Astrocyte (in vitro differentiated cells and primary cell): ENCODE data around the gene SLIT3. TPM values are rescaled to one million over a fixed set of nuclear protein-coding genes. Genes with fewer than 3 reads are reported as not detected.

ENCODE experiments used
- DNase-seq: peaks from one replicate; pipeline ENCODE4 v3.0.0-alpha.2; 2010; ENCODE audit warnings: low read depth
- FAIRE-seq: peaks from 2 replicates; lab custom pipeline; 2011; peaks lifted over from hg19 to GRCh38; lab: Jason Lieb, UNC
- H2AFZ ChIP-seq: 2 replicates; pipeline ENCODE4 v1.6.0; 2012; ENCODE audit warnings: low read depth, low read length, inconsistent platforms
- H3K27ac ChIP-seq: 2 replicates; pipeline ENCODE4 v1.5.1; 2011; ENCODE audit warnings: low read depth, low read length, inconsistent platforms
- H3K27me3 ChIP-seq: 2 replicates; pipeline ENCODE4 v1.6.0; 2011; ENCODE audit warnings: low read length, inconsistent platforms; ENCODE audit not compliant: insufficient read depth
- H3K36me3 ChIP-seq: 2 replicates; pipeline ENCODE4 v1.5.1; 2011; ENCODE audit warnings: low read length, inconsistent platforms; ENCODE audit not compliant: insufficient read depth
- H3K4me1 ChIP-seq: 2 replicates; pipeline ENCODE4 v1.5.1; 2011; ENCODE audit warnings: low read length, inconsistent platforms; ENCODE audit not compliant: insufficient read depth
- H3K4me2 ChIP-seq: 2 replicates; pipeline ENCODE4 v1.6.0; 2012; ENCODE audit warnings: low read length, inconsistent platforms
- H3K4me3 ChIP-seq: 2 replicates; pipeline ENCODE4 v1.5.1; 2011; ENCODE audit warnings: low read depth, mild to moderate bottlenecking, low read length, inconsistent platforms; ENCODE audit not compliant: insufficient read depth
- H3K79me2 ChIP-seq: 2 replicates; pipeline ENCODE4 v1.6.0; 2012; ENCODE audit warnings: mild to moderate bottlenecking, low read length, inconsistent platforms; ENCODE audit not compliant: insufficient read depth
- H3K9ac ChIP-seq: 2 replicates; pipeline ENCODE4 v1.6.0; 2012; ENCODE audit warnings: mild to moderate bottlenecking, low read length, inconsistent platforms
- H3K9me3 ChIP-seq: 2 replicates; pipeline ENCODE4 v1.5.1; 2012; ENCODE audit warnings: low read depth, mild to moderate bottlenecking, low read length, inconsistent platforms; ENCODE audit not compliant: insufficient read depth
- H4K20me1 ChIP-seq: 2 replicates; pipeline ENCODE4 v1.6.0; 2012; ENCODE audit warnings: low read length, inconsistent platforms; ENCODE audit not compliant: insufficient read depth
- H3K27ac Mint-ChIP-seq: one replicate; pipeline ENCODE4 v1.8.0; 2021; ENCODE audit warnings: mild to moderate bottlenecking, mixed read lengths; ENCODE audit not compliant: unreplicated experiment
- H3K27me3 Mint-ChIP-seq: one replicate; pipeline ENCODE4 v1.8.0; 2021; ENCODE audit warnings: low read depth, mixed read lengths; ENCODE audit not compliant: unreplicated experiment
- H3K36me3 Mint-ChIP-seq: one replicate; pipeline ENCODE4 v1.8.0; 2021; ENCODE audit warnings: low read depth, mixed read lengths; ENCODE audit not compliant: unreplicated experiment
- H3K4me1 Mint-ChIP-seq: one replicate; pipeline ENCODE4 v1.8.0; 2021; ENCODE audit warnings: low read depth, mixed read lengths; ENCODE audit not compliant: unreplicated experiment
- H3K4me3 Mint-ChIP-seq: one replicate; pipeline ENCODE4 v1.8.0; 2021; ENCODE audit warnings: mild to moderate bottlenecking, moderate library complexity, mixed read lengths; ENCODE audit not compliant: unreplicated experiment
- H3K9me3 Mint-ChIP-seq: one replicate; pipeline ENCODE4 v1.8.0; 2021; ENCODE audit warnings: mild to moderate bottlenecking, mixed read lengths; ENCODE audit not compliant: unreplicated experiment
- EZH2 ChIP-seq: IDR thresholded peaks from 2 replicates; pipeline ENCODE4 v1.6.1; 2012; ENCODE audit warnings: mild to moderate bottlenecking, low read length, inconsistent platforms; ENCODE audit not compliant: insufficient read depth
- total RNA-seq: library from RNA; stranded (reverse); gene quantifications from 2 replicates; pipeline ENCODE4 v1.2.1, GENCODE V29; 2021
- TF ChIP-seq, protein P1 (sequence below): IDR thresholded peaks from 2 replicates; pipeline ENCODE4 v1.5.1; 2011; ENCODE audit warnings: low read depth, mild to moderate bottlenecking, inconsistent platforms, low read length, moderate library complexity; ENCODE audit not compliant: insufficient read depth

SLIT3 gene
- total RNA-seq, 1 donor from 2014 or later, result 20.7 TPM

GRCh38 chr5:168847511-168848073, 453.3 kb downstream of the SLIT3 start:
- H3K4me2 ChIP-seq, result no peak overlapping the region
- H4K20me1 ChIP-seq, result no peaks in the 10 kb centered on the region
- no peak overlapping the region for H3K9ac ChIP-seq
- TF ChIP-seq, protein P1, sequence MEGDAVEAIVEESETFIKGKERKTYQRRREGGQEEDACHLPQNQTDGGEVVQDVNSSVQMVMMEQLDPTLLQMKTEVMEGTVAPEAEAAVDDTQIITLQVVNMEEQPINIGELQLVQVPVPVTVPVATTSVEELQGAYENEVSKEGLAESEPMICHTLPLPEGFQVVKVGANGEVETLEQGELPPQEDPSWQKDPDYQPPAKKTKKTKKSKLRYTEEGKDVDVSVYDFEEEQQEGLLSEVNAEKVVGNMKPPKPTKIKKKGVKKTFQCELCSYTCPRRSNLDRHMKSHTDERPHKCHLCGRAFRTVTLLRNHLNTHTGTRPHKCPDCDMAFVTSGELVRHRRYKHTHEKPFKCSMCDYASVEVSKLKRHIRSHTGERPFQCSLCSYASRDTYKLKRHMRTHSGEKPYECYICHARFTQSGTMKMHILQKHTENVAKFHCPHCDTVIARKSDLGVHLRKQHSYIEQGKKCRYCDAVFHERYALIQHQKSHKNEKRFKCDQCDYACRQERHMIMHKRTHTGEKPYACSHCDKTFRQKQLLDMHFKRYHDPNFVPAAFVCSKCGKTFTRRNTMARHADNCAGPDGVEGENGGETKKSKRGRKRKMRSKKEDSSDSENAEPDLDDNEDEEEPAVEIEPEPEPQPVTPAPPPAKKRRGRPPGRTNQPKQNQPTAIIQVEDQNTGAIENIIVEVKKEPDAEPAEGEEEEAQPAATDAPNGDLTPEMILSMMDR, result no peak
- no peak for TF ChIP-seq EZH2
- DNase-seq (no peak), FAIRE-seq (no peak)
- no peaks in the 10 kb centered on the region for H3K36me3 Mint-ChIP-seq
- no peaks in the 10 kb centered on the region for H3K36me3 ChIP-seq
- peaks cover 23% of the 10 kb centered on the region for H3K27me3 ChIP-seq
- no peaks in the 10 kb centered on the region for H3K9me3 ChIP-seq
- no peak overlapping the region for H3K4me3 ChIP-seq
- H3K4me1 ChIP-seq, result peaks cover 10% of the 10 kb centered on the region
- no peaks in the 10 kb centered on the region for H3K9me3 Mint-ChIP-seq
- H3K4me3 Mint-ChIP-seq, result no peak overlapping the region
- H3K79me2 ChIP-seq, result no peaks in the 10 kb centered on the region
- no peaks in the 10 kb centered on the region for H3K4me1 Mint-ChIP-seq
- H3K27me3 Mint-ChIP-seq, result peaks cover 16% of the 10 kb centered on the region
- no peak overlapping the region for H3K27ac Mint-ChIP-seq
- no peak overlapping the region for H3K27ac ChIP-seq
- H2AFZ ChIP-seq, result no peak overlapping the region

DNA sequence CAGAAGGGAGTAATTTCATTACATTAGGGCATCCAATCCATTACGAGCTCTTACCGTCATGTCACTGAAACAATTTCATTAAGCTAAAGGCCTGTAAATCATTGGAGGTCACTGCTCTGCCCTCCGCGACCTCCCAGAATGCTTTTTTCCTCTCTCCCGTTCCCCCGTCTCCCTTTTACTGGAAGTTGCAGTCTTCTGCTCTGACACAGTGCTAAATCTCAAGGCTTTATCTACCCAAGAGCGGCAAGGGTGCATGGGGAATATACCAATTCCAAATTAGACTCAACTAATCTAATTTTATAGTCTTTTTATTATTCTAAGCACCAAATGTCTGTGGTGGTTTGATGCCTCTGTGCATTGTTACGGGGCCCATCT, 456.0 kb downstream of the SLIT3 start:
- FAIRE-seq, result no peak

More for the DNA sequence above, 456.0 kb downstream of the SLIT3 start:
- no peak overlapping the region for H3K9ac ChIP-seq
- no peak for DNase-seq
- Mint-ChIP-seq H3K27ac (no peak overlapping the region), H3K4me3 (no peak overlapping the region), H3K4me1 (no peaks in the 10 kb centered on the region), H3K9me3 (no peaks in the 10 kb centered on the region), H3K36me3 (peaks cover 3% of the 10 kb centered on the region), H3K27me3 (peaks cover 28% of the 10 kb centered on the region)
- H4K20me1 ChIP-seq, result no peaks in the 10 kb centered on the region
- H3K9me3 ChIP-seq, result no peaks in the 10 kb centered on the region
- H3K4me1 ChIP-seq, result no peaks in the 10 kb centered on the region
- no peak overlapping the region for H3K4me2 ChIP-seq
- TF ChIP-seq, protein P1, result no peak
- no peak for TF ChIP-seq EZH2
- H3K27me3 ChIP-seq, result peaks cover 23% of the 10 kb centered on the region
- no peak overlapping the region for H3K27ac ChIP-seq
- H3K79me2 ChIP-seq, result no peaks in the 10 kb centered on the region
- H3K4me3 ChIP-seq, result no peak overlapping the region
- no peak overlapping the region for H2AFZ ChIP-seq
- no peaks in the 10 kb centered on the region for H3K36me3 ChIP-seq
